ENCODE data around the gene ANKIB1.

DNA sequence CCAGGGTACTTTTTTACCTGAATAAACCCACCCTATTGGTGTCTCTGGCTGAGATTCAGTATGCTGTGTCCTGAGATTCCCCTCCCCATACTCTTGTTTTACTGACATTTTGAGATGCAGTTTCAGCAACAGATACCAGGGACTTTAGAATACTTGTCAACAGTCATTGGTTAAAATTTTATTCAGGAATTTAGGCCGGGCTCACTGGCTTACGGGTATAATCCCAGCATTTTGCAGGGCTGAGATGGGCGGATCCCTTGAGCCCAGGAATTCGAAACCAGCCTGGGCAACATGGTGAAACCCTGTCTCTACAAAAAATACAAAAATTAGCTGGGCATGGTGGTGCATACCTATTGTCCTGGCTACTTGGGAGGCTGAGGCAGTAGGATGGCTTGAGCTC is 111.5 kb downstream of the ANKIB1 start:
- TF ChIP-seq YY1 (IDR thresholded peaks at IDR 0.05; ENCODE audit: insufficient read depth, insufficient read length) = no peak
- TF ChIP-seq SUZ12 (IDR thresholded peaks at IDR 0.05; ENCODE audit: extremely low read depth, insufficient read depth, insufficient read length) = no peak

All from NT2/D1 (cell line).